Measurements from ENCODE around the gene LMBR1L. TPM values are rescaled to one million over a fixed set of nuclear protein-coding genes. Genes with fewer than 3 reads are reported as not detected.

LMBR1L gene
- total and polyA plus RNA-seq, 2 of the 13 experiments (the other 11 are each of a cell fraction or from before 2014, with no cell fraction given) = 12.2 to 65.9 TPM

- H3K9ac ChIP-seq (ENCODE audit: insufficient read depth, low read depth, low read length) = no peak overlapping the region
- no peaks in the 10 kb centered on the region for H3K9me3 ChIP-seq (ENCODE audit: low read length)
- BruUV-seq (replicated peaks) = no TSS peak
- ChIA-PET CTCF (ENCODE audit: low intra/inter-chr PET ratio, low total read pairs) (no interaction called here), POLR2A (interaction anchor here (0.9 to 1.2 kb wide), 3 partner anchors 14 to 75 kb away, joined by 3 read pairs; partner anchors contain the start of genes RHEBL1 and TUBA1B)
- H3K36me3 ChIP-seq (replicated peaks in 1 of 2; ENCODE audit: control insufficient read depth in 1 of 2, insufficient read depth in 2 of 2, low read length in 2 of 2) = peaks cover 31 to 47% of the 10 kb centered on the region in 2 experiments
- H3K27me3 ChIP-seq (ENCODE audit: control insufficient read depth in 1 of 2, insufficient read depth in 2 of 2, low read length in 2 of 2) = no peaks in the 10 kb centered on the region; a peak in 1 of 5 replicates
- peak overlapping the region; percentile 4 to 95 (median 13); a peak in 3 of 6 replicates for H3K4me3 ChIP-seq (replicated peaks in 1 of 3; ENCODE audit: insufficient read depth in 1 of 3, low read depth in 2 of 3, low read length in 3 of 3)
- peak overlapping the region; percentile 98 for H3K4me2 ChIP-seq (ENCODE audit: low read depth, low read length)
- WGBS (ENCODE audit: low lambda C conversion rate) = 75% methylated on average over 7 of the region's 7 CpGs
- peaks cover 60% of the 10 kb centered on the region for H3K79me2 ChIP-seq (ENCODE audit: insufficient read depth, low read length)
- peaks cover 42% of the 10 kb centered on the region for H3K4me1 ChIP-seq (ENCODE audit: insufficient read depth, low read length)
- ATAC-seq (peak; percentile 78), DNase-seq (ENCODE audit: low spot score) (peak; percentile 62), FAIRE-seq (peak; percentile 94)
- in situ Hi-C loops (cut with HindIII; ENCODE audit: extremely low pct_ligation_motif_present, low pct_unique_long_range_greater_than_20kb) (no loop called here), intact Hi-C loops (cut with micrococcal nuclease; ENCODE audit: unreplicated experiment) (no loop called here)
- H2AFZ ChIP-seq (ENCODE audit: low read length) = no peak overlapping the region
- peaks cover 56% of the 10 kb centered on the region for H4K20me1 ChIP-seq (ENCODE audit: insufficient read depth, low read length)
- no peak overlapping the region for H3K27ac ChIP-seq (ENCODE audit: extremely low read length, insufficient read depth, low read length)
- TF ChIP-seq RFX5 (IDR thresholded peaks at IDR 0.05; ENCODE audit: low read depth, low read length) = no peak
- TF ChIP-seq ZNF768 (CRISPR knock-in tag; IDR thresholded peaks at IDR 0.05) = peak; percentile 80; the same call in 1 of the 2 replicates
- peak; percentile 54 for TF ChIP-seq ZFX (CRISPR knock-in tag; IDR thresholded peaks at IDR 0.05; ENCODE audit: low read depth)
- TF ChIP-seq ZNF737 (CRISPR knock-in tag; IDR thresholded peaks at IDR 0.05; ENCODE audit: borderline replicate concordance) = no peak
- peak; percentile 20; the same call in 1 of the 2 replicates for TF ChIP-seq GABPA (IDR thresholded peaks at IDR 0.05; ENCODE audit: low read depth, low read length)
- TF ChIP-seq GABPA (CRISPR knock-in tag; IDR thresholded peaks at IDR 0.05; ENCODE audit: low read depth) = 0 out of 2 replicates have a peak, but pooled peaks have one; percentile 36
- TF ChIP-seq ZNF143 (CRISPR knock-in tag; IDR thresholded peaks at IDR 0.05) = peak; percentile 93
- TF ChIP-seq ETV5 (CRISPR knock-in tag; IDR thresholded peaks at IDR 0.05; ENCODE audit: borderline replicate concordance) = peak; percentile 45; the same call in 1 of the 2 replicates
- TF ChIP-seq SUZ12 (IDR thresholded peaks at IDR 0.05; ENCODE audit: low read depth, low read length) = peak; percentile 48
- no peak for TF ChIP-seq ZNF552 (CRISPR knock-in tag; IDR thresholded peaks at IDR 0.05; ENCODE audit: borderline replicate concordance)
- TF ChIP-seq CSRNP1 (CRISPR knock-in tag; IDR thresholded peaks at IDR 0.05) = no peak
- TF ChIP-seq GATAD1 (CRISPR knock-in tag; IDR thresholded peaks at IDR 0.05) = peak; percentile 22; the same call in 1 of the 2 replicates
- 0 out of 2 replicates have a peak, but pooled peaks have one; percentile 26 for TF ChIP-seq IRF2 (CRISPR knock-in tag; IDR thresholded peaks at IDR 0.05)
- peak; percentile 39; the same call in 1 of the 2 replicates for TF ChIP-seq YEATS2 (CRISPR knock-in tag; IDR thresholded peaks at IDR 0.05; ENCODE audit: borderline replicate concordance)
- TF ChIP-seq CREM (IDR thresholded peaks at IDR 0.05) = peak; percentile 24; the same call in 1 of the 2 replicates
- no peak for TF ChIP-seq CREM (CRISPR knock-in tag; IDR thresholded peaks at IDR 0.05)
These were observed 54.5 kb downstream of the LMBR1L start for GRCh38 chr12:49055978-49056754.
